ENCODE results near the gene TNFRSF19. TPM values are rescaled to one million over a fixed set of nuclear protein-coding genes. Genes with fewer than 3 reads are reported as not detected.
"Not testable (repeated sequence)": the region's sequence is repeated elsewhere in the genome, so short reads cannot be mapped to it uniquely, and the experiment has no call there.

The TNFRSF19 gene
- total RNA-seq, 1 experiment from 2014 or later, result 0.06 TPM

- BruUV-seq (replicated peaks), result no TSS peak
- TF ChIP-seq, protein P1, sequence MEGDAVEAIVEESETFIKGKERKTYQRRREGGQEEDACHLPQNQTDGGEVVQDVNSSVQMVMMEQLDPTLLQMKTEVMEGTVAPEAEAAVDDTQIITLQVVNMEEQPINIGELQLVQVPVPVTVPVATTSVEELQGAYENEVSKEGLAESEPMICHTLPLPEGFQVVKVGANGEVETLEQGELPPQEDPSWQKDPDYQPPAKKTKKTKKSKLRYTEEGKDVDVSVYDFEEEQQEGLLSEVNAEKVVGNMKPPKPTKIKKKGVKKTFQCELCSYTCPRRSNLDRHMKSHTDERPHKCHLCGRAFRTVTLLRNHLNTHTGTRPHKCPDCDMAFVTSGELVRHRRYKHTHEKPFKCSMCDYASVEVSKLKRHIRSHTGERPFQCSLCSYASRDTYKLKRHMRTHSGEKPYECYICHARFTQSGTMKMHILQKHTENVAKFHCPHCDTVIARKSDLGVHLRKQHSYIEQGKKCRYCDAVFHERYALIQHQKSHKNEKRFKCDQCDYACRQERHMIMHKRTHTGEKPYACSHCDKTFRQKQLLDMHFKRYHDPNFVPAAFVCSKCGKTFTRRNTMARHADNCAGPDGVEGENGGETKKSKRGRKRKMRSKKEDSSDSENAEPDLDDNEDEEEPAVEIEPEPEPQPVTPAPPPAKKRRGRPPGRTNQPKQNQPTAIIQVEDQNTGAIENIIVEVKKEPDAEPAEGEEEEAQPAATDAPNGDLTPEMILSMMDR (conservative IDR thresholded peaks at IDR 0.05; ENCODE audit: low read depth, low read length), result no peak
- TF ChIP-seq EZH2 (IDR thresholded peaks at IDR 0.05; ENCODE audit: borderline replicate concordance, low read depth, low read length, poor library complexity, severe bottlenecking), result no peak
- no peaks in the 10 kb centered on the region for H3K36me3 ChIP-seq (ENCODE audit: insufficient read depth, low read length, poor library complexity, severe bottlenecking)
- no peak for DNase-seq (ENCODE audit: low spot score)
- H3K4me3 ChIP-seq (ENCODE audit: low read depth, low read length, poor library complexity, severe bottlenecking), result no peak overlapping the region
- ChIA-PET CTCF (no interaction called here), POLR2A (ENCODE audit: low non-redundant PET) (no interaction called here)
- intact Hi-C loops (cut with micrococcal nuclease; ENCODE audit: unreplicated experiment), result no loop called here
- H3K27me3 ChIP-seq (replicated peaks; ENCODE audit: insufficient read depth, low read depth, low read length, poor library complexity), result peaks cover 10% of the 10 kb centered on the region
- H3K9me3 ChIP-seq (ENCODE audit: low read depth, low read length, poor library complexity, severe bottlenecking), result no peaks in the 10 kb centered on the region
- no peak overlapping the region for H3K27ac ChIP-seq (ENCODE audit: low read depth, low read length, poor library complexity, severe bottlenecking)
- no peaks in the 10 kb centered on the region for H3K4me1 ChIP-seq (ENCODE audit: insufficient read depth, low read length, poor library complexity, severe bottlenecking)
Observed at GRCh38 chr13:23673354-23673753, 103.1 kb downstream of the TNFRSF19 start.

GRCh38 chr13:23673867-23674605, 103.8 kb downstream of the TNFRSF19 start:
- intact Hi-C loops (cut with micrococcal nuclease; ENCODE audit: unreplicated experiment), result no loop called here
- ChIA-PET CTCF (no interaction called here), POLR2A (ENCODE audit: low non-redundant PET) (no interaction called here)
- no peak for DNase-seq (ENCODE audit: low spot score)
- Histone ChIP-seq H3K27me3 (replicated peaks; ENCODE audit: insufficient read depth, low read depth, low read length, poor library complexity) (peaks cover 10% of the 10 kb centered on the region), H3K4me3 (ENCODE audit: low read depth, low read length, poor library complexity, severe bottlenecking) (no peak overlapping the region), H3K9me3 (ENCODE audit: low read depth, low read length, poor library complexity, severe bottlenecking) (no peaks in the 10 kb centered on the region), H3K36me3 (ENCODE audit: insufficient read depth, low read length, poor library complexity, severe bottlenecking) (no peaks in the 10 kb centered on the region), H3K27ac (ENCODE audit: low read depth, low read length, poor library complexity, severe bottlenecking) (no peak overlapping the region), H3K4me1 (ENCODE audit: insufficient read depth, low read length, poor library complexity, severe bottlenecking) (no peaks in the 10 kb centered on the region)
- TF ChIP-seq EZH2 (IDR thresholded peaks at IDR 0.05; ENCODE audit: borderline replicate concordance, low read depth, low read length, poor library complexity, severe bottlenecking), result no peak
- TF ChIP-seq, protein P1 (conservative IDR thresholded peaks at IDR 0.05; ENCODE audit: low read depth, low read length), result no peak
- BruUV-seq (replicated peaks), result no TSS peak

DNA sequence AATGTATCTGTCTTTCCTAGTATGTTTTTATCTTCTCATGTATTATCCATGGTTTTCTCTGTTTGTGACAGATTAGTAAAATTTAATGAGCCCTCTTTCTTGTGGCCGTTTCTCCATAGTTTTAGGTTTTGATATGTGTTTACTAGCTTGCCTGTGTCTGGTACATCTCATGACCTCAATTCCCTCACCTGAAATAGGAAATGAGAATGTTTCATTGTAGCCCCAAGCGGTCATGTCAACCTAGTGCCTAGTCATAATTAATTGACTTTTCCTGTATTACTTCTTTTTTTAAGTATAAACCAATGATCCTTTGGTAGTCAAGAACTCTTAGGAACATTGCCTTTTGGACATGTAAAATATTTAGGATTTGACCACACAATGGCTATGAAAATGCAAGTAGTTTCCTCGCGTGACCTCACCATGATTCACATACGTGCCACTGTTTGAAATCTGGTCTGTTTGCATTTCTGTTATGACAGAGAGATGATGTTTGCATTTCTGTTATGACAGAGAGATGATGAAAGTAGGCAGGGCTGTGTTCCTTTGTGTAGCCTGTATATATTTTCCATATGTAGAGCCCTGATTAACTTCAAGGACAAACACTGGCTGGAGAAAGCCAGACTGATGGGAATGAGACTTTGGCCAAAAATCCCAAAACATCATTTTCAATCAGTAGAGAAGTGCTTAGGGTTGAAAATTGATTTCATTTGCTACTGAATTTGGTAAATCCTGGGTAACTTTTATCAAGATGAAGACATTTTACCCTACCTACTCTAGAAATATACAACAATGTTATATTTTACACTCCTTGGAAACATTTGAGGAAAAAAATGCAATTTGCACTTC, 104.8 kb downstream of the TNFRSF19 start:
- ChIA-PET POLR2A (ENCODE audit: low non-redundant PET) (no interaction called here), CTCF (no interaction called here)
- TF ChIP-seq EZH2 (IDR thresholded peaks at IDR 0.05; ENCODE audit: borderline replicate concordance, low read depth, low read length, poor library complexity, severe bottlenecking), result no peak
- TF ChIP-seq, protein P1 (conservative IDR thresholded peaks at IDR 0.05; ENCODE audit: low read depth, low read length), result no peak
- no peaks in the 10 kb centered on the region for H3K4me1 ChIP-seq (ENCODE audit: insufficient read depth, low read length, poor library complexity, severe bottlenecking)
- H3K36me3 ChIP-seq (ENCODE audit: insufficient read depth, low read length, poor library complexity, severe bottlenecking), result no peaks in the 10 kb centered on the region
- BruUV-seq (replicated peaks), result no TSS peak
- no peak overlapping the region for H3K27ac ChIP-seq (ENCODE audit: low read depth, low read length, poor library complexity, severe bottlenecking)
- no peak for DNase-seq (ENCODE audit: low spot score)
- peaks cover 10% of the 10 kb centered on the region for H3K27me3 ChIP-seq (replicated peaks; ENCODE audit: insufficient read depth, low read depth, low read length, poor library complexity)
- intact Hi-C loops (cut with micrococcal nuclease; ENCODE audit: unreplicated experiment), result no loop called here
- H3K9me3 ChIP-seq (ENCODE audit: low read depth, low read length, poor library complexity, severe bottlenecking), result no peaks in the 10 kb centered on the region
- H3K4me3 ChIP-seq (ENCODE audit: low read depth, low read length, poor library complexity, severe bottlenecking), result no peak overlapping the region

GRCh38 chr13:23677679-23678288, 107.6 kb downstream of the TNFRSF19 start:
- intact Hi-C loops (cut with micrococcal nuclease; ENCODE audit: unreplicated experiment); BruUV-seq (replicated peaks); DNase-seq (ENCODE audit: low spot score); H3K27me3 ChIP-seq (replicated peaks; ENCODE audit: insufficient read depth, low read depth, low read length, poor library complexity); H3K27ac ChIP-seq (ENCODE audit: low read depth, low read length, poor library complexity, severe bottlenecking); H3K4me1 ChIP-seq (ENCODE audit: insufficient read depth, low read length, poor library complexity, severe bottlenecking); CTCF ChIA-PET; H3K36me3 ChIP-seq (ENCODE audit: insufficient read depth, low read length, poor library complexity, severe bottlenecking); H3K9me3 ChIP-seq (ENCODE audit: low read depth, low read length, poor library complexity, severe bottlenecking); H3K4me3 ChIP-seq (ENCODE audit: low read depth, low read length, poor library complexity, severe bottlenecking); POLR2A ChIA-PET (ENCODE audit: low non-redundant PET): not testable (repeated sequence)
